Transverse colon (tissue), 4 donors: ENCODE results near the gene PRKCH. TPM values are rescaled to one million over a fixed set of nuclear protein-coding genes. Genes with fewer than 3 reads are reported as not detected.
"Not testable (repeated sequence)": the region's sequence is repeated elsewhere in the genome, so short reads cannot be mapped to it uniquely, and the experiment has no call there.

Experiments used
- DNase-seq: peaks from one replicate; pipeline ENCODE4 v3.0.0-alpha.2; 2019
- H3K27ac ChIP-seq, 4 donors: fragments of 200-600 bp; sonication (generic); 2 replicates each; pipeline ENCODE4 v1.5.1; 2016 to 2018; ENCODE audit warnings: inconsistent platforms in 4 of 4
- H3K27me3 ChIP-seq: fragments of 200-600 bp; sonication (generic); 2 replicates; pipeline ENCODE4 v1.5.1; 2017; ENCODE audit warnings: inconsistent platforms
- H3K36me3 ChIP-seq, 4 donors: fragments of 200-600 bp; sonication (generic); 2 replicates each; pipeline ENCODE4 v1.5.1; 2017 to 2019; ENCODE audit warnings: inconsistent platforms in 4 of 4
- H3K4me1 ChIP-seq, 4 donors: fragments of 200-600 bp; sonication (generic); 2 replicates each; pipeline ENCODE4 v1.5.1; 2017 to 2020; ENCODE audit warnings: inconsistent platforms in 4 of 4
- H3K4me3 ChIP-seq, 4 donors: fragments of 200-600 bp; sonication (generic); 1 replicate in 1 of 4; 2 replicates in 3 of 4; pipeline versions ENCODE4 v1.5.1 to v1.6.1; 2017 to 2019; ENCODE audit warnings: inconsistent platforms in 4 of 4
- H3K9me3 ChIP-seq, 2 donors: fragments of 200-600 bp; sonication (generic); 2 replicates each; pipeline ENCODE4 v1.5.1; 2017 to 2019; ENCODE audit warnings: inconsistent platforms in 2 of 2
- EP300 ChIP-seq: sonication (generic); formaldehyde crosslinking; IDR thresholded peaks from one replicate; pipeline ENCODE4 v1.6.1; 2017; ENCODE audit warnings: antibody characterized with exemption, low read depth
- POLR2A ChIP-seq: fragments of 450-650 bp; IDR thresholded peaks from one replicate; pipeline ENCODE4 v1.6.1; 2016; ENCODE audit warnings: antibody characterized with exemption, mild to moderate bottlenecking, moderate library complexity
- POLR2AphosphoS5 ChIP-seq, 3 donors: sonication (generic); formaldehyde crosslinking; IDR thresholded peaks; one replicate each; pipeline ENCODE4 v1.6.1; 2016; ENCODE audit warnings: antibody characterized with exemption in 3 of 3
- WGBS, 2 donors: methylation state at CpG; one replicate each; pipeline ENCODE4 v1.1.5; 2018; ENCODE audit warnings: low coverage in 1 of 2; 5-methylcytosine and 5-hydroxymethylcytosine counted together
- in situ Hi-C, 4 donors: fragments of 200-750 bp; cut with MboI; loops; one replicate each; pipeline versions ENCODE4 v1.15.0 to v1.15.1; 2017; ENCODE audit warnings: low sequenced_read_pairs in 3 of 4, low pct_ligation_motif_present in 1 of 4, low pct_unique_long_range_greater_than_20kb in 1 of 4
- intact Hi-C: fragments of 100-400 bp; cut with DNase I; formaldehyde crosslinking; loops from one replicate; pipeline ENCODE4 v1.15.1; 2023; ENCODE audit warnings: low total_unique reads
- total RNA-seq, 4 donors: library from RNA; depleted of rRNA; stranded (reverse); fragments of >200 nt; gene quantifications; one replicate each; pipeline ENCODE4 v1.1.0, GENCODE V29; 2016
- TF ChIP-seq, protein P1 (sequence below), 5 experiments: fragments of 200-600 bp in 3 of 5; fragments of 450-650 bp in 2 of 5; sonication (generic) in 3 of 5; IDR thresholded peaks; 1 replicate in 2 of 5; 2 replicates in 3 of 5; pipeline ENCODE4 v1.5.1; 2016 to 2017; ENCODE audit warnings: antibody characterized with exemption in 5 of 5, inconsistent platforms in 3 of 5, mild to moderate bottlenecking in 2 of 5, moderate library complexity in 1 of 5

Gene PRKCH
- total RNA-seq, 4 donors from 2014 or later = 12.4 to 38.9 (median 27.0) TPM

GRCh38 chr14:61462566-61463193 lies 141.3 kb downstream of the PRKCH start:
- peak overlapping the region in 1 of 4 donors; percentile 25 for H3K27ac ChIP-seq
- intact Hi-C loops = loop anchor here (10.0 kb wide), 1 partner anchor 262 kb away; no protein-coding TSS in a partner anchor
- no peaks in the 10 kb centered on the region for H3K27me3 ChIP-seq
- in situ Hi-C loops = loop anchor here (5.0 to 25.0 kb wide), 4 partner anchors 262 to 650 kb away; no protein-coding TSS in a partner anchor
- 61 to 78% methylated on average over 1 to 4 of the region's 4 CpGs for WGBS, 2 donors
- H3K9me3 ChIP-seq = no peaks in the 10 kb centered on the region
- peaks cover 0 to 18% (median 4%) of the 10 kb centered on the region in 4 donors for H3K4me1 ChIP-seq
- TF ChIP-seq, protein P1, sequence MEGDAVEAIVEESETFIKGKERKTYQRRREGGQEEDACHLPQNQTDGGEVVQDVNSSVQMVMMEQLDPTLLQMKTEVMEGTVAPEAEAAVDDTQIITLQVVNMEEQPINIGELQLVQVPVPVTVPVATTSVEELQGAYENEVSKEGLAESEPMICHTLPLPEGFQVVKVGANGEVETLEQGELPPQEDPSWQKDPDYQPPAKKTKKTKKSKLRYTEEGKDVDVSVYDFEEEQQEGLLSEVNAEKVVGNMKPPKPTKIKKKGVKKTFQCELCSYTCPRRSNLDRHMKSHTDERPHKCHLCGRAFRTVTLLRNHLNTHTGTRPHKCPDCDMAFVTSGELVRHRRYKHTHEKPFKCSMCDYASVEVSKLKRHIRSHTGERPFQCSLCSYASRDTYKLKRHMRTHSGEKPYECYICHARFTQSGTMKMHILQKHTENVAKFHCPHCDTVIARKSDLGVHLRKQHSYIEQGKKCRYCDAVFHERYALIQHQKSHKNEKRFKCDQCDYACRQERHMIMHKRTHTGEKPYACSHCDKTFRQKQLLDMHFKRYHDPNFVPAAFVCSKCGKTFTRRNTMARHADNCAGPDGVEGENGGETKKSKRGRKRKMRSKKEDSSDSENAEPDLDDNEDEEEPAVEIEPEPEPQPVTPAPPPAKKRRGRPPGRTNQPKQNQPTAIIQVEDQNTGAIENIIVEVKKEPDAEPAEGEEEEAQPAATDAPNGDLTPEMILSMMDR (IDR thresholded peaks at IDR 0.05) = no peak
- no peak for TF ChIP-seq EP300
- no peak for TF ChIP-seq POLR2A
- no peak for TF ChIP-seq POLR2AphosphoS5 (IDR thresholded peaks at IDR 0.05)
- DNase-seq = no peak
- no peak overlapping the region for H3K4me3 ChIP-seq
- no peaks in the 10 kb centered on the region for H3K36me3 ChIP-seq

DNA sequence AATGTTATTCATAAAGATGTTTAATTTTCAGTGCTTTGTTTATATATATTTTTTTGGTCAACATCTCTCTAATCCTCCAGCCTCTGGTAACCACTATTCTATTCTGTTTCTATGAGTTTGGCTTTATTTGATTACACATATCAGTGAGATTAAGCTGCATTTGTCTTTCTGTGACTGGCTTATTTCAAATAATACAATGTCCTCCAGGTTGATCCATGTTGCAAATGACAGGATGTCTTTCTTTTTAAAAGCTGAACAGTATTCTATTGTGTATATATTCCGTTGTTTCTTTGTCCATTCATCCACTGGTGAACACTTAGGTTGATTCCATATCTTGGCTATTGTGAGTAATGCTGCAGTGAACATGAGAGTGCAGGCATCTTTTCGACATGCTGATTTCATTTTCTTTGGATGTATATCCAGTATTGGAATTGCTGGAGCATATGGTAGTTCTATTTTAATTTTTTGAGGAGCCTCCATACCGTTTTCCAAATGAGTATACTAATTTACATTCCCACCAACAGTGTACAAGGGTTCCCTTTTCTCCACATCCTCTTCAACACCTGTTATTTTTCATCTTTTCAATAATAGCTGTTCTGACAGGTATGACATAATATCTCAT lies 142.4 kb downstream of the PRKCH start:
- Histone ChIP-seq H3K9me3 (no peaks in the 10 kb centered on the region), H3K27me3 (no peaks in the 10 kb centered on the region), H3K4me3 (no peak overlapping the region), H3K4me1 (peaks cover 0 to 18% (median 4%) of the 10 kb centered on the region in 4 donors), H3K36me3 (no peaks in the 10 kb centered on the region), H3K27ac (no peak overlapping the region)
- in situ Hi-C loops (loop anchor here (5.0 to 25.0 kb wide), 4 partner anchors 261 to 649 kb away; no protein-coding TSS in a partner anchor), intact Hi-C loops (loop anchor here (10.0 kb wide), 1 partner anchor 261 kb away; no protein-coding TSS in a partner anchor)
- DNase-seq = no peak
- WGBS, 2 donors = 85 to 87% methylated on average over 3 of the region's 3 CpGs
- TF ChIP-seq, protein P1 (IDR thresholded peaks at IDR 0.05) = no peak
- no peak for TF ChIP-seq POLR2A
- no peak for TF ChIP-seq EP300
- TF ChIP-seq POLR2AphosphoS5 (IDR thresholded peaks at IDR 0.05) = no peak

DNA sequence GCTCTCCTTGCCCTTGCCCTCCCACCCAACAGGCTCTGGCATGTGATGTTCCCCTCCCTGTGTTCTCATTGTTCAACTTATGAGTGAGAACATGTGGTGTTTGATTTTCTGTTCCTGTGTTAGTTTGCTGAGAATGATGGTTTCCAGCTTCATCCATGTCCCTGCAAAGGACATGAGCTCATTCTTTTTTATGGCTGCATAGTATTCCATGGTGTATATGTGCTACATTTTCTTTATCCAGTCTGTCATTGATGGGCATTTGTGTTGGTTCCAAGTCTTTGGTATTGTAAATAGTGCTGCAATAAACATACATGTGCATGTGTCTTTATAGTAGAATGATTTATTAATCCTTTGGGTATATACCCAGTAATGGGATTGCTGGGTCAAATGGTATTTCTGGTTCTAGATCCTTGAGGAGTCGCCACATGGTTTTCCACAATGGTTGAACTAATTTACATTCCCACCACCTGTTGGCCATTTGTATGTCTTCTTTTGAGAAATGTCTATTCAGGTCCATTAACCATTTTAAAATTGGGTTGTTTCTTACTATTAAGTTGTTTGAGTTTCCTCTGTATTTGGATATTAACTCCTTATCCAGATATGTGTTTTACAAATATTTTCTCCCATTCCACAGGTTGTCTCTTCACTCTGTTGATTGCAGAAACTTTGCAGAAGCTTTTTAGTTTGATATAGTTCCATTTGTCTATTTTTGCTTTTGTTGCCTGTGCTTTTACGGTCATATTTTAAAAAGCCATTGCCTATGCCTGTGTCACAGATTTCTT lies 143.4 kb downstream of the PRKCH start:
- H3K4me1 ChIP-seq = peaks cover 0 to 18% (median 4%) of the 10 kb centered on the region in 4 donors
- not testable (repeated sequence) for H3K27ac ChIP-seq, H3K27me3 ChIP-seq, H3K36me3 ChIP-seq, H3K9me3 ChIP-seq, DNase-seq, H3K4me3 ChIP-seq
- intact Hi-C loops = loop anchor here (10.0 kb wide), 1 partner anchor 260 kb away; no protein-coding TSS in a partner anchor
- 96 to 100% methylated on average over 2 of the region's 2 CpGs for WGBS, 2 donors
- in situ Hi-C loops = loop anchor here (5.0 to 25.0 kb wide), 4 partner anchors 260 to 648 kb away; no protein-coding TSS in a partner anchor

DNA sequence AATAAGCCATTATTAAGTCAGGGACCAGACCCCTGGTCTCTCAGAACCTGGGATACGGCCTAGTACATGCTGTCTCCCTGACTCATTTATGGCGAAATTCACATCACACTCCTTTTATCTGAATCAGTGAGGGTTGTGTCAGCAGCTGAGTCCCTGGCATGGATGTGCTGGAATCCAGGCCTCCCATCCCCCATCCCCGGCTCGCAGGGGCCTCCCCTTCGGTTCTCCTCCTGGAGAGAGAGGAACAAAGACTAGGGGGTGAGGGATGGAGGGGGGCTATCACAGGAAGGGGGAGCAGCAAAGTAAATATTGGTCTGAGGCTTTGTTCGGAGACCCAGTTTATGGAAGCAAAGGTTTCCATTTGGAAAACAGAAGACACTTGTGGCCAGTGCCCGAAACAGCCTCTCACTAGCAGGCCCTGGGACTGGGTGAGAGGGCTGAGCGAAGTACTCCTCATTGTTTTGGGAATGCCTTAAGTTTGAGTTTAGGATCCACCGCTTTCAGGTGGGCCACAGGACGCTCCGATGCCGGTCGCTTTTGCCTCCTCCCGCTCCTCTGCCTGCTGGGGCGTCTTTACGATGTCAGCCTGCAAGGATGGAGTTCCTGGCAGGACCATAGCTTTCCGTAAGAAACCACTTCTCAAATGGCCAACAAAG lies 145.0 kb downstream of the PRKCH start:
- Histone ChIP-seq H3K4me3 (no peak overlapping the region), H3K9me3 (no peaks in the 10 kb centered on the region), H3K27ac (peak overlapping the region in 1 of 4 donors; percentile 25), H3K27me3 (no peaks in the 10 kb centered on the region), H3K36me3 (no peaks in the 10 kb centered on the region), H3K4me1 (peaks cover 4 to 33% (median 12%) of the 10 kb centered on the region in 4 donors)
- WGBS, 2 donors = 78 to 97% methylated on average over 6 to 17 of the region's 17 CpGs
- no peak for TF ChIP-seq POLR2A
- peak; percentile 32 to 86 (median 81) for TF ChIP-seq POLR2AphosphoS5 (IDR thresholded peaks at IDR 0.05)
- in situ Hi-C loops = loop anchor here (10.0 to 25.0 kb wide), 3 partner anchors 258 to 646 kb away; no protein-coding TSS in a partner anchor
- DNase-seq = peak; percentile 51
- intact Hi-C loops = loop anchor here (10.0 kb wide), 1 partner anchor 258 kb away; no protein-coding TSS in a partner anchor
